Subcutaneous adipose tissue (tissue), 4 donors: ENCODE data around the gene USP37. TPM values are rescaled to one million over a fixed set of nuclear protein-coding genes. Genes with fewer than 3 reads are reported as not detected.

Experiments
- total RNA-seq, 4 donors: library from RNA; depleted of rRNA; stranded (reverse); fragments of >200 nt; gene quantifications; one replicate each; pipeline ENCODE4 v1.1.0, GENCODE V29; 2016
- TF ChIP-seq, protein P1 (sequence below): fragments of 450-650 bp; IDR thresholded peaks from one replicate; pipeline ENCODE4 v1.5.1; 2016; ENCODE audit warnings: low read depth, mild to moderate bottlenecking, control low read depth, antibody characterized with exemption, moderate library complexity

Gene USP37
- total RNA-seq, 4 donors from 2014 or later = 11.2 to 13.4 (median 11.7) TPM

DNA sequence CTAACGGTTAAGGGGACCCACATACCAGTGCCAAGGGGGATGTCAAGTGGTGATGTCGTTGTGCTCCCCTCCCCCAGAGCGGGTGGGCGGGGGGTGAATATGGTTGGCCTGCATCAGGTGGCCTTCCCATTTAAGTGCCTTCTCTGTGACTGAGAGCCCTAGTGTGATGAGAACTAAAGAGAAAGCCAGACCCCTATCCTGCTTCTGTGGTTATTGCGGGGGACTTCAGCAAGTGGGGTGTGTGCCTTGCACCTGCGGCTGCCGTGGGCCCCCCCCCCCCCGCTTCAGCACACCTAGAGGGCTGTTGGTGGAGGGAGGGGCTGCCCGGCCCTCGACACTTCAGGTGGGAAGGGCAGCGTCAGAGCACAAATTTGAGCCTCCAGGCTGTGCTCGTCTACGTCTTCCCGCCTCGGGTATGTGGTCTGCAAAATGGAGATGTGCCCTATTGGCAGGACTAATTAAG is 162.4 kb downstream of the USP37 start:
- TF ChIP-seq, protein P1, sequence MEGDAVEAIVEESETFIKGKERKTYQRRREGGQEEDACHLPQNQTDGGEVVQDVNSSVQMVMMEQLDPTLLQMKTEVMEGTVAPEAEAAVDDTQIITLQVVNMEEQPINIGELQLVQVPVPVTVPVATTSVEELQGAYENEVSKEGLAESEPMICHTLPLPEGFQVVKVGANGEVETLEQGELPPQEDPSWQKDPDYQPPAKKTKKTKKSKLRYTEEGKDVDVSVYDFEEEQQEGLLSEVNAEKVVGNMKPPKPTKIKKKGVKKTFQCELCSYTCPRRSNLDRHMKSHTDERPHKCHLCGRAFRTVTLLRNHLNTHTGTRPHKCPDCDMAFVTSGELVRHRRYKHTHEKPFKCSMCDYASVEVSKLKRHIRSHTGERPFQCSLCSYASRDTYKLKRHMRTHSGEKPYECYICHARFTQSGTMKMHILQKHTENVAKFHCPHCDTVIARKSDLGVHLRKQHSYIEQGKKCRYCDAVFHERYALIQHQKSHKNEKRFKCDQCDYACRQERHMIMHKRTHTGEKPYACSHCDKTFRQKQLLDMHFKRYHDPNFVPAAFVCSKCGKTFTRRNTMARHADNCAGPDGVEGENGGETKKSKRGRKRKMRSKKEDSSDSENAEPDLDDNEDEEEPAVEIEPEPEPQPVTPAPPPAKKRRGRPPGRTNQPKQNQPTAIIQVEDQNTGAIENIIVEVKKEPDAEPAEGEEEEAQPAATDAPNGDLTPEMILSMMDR = no peak

DNA sequence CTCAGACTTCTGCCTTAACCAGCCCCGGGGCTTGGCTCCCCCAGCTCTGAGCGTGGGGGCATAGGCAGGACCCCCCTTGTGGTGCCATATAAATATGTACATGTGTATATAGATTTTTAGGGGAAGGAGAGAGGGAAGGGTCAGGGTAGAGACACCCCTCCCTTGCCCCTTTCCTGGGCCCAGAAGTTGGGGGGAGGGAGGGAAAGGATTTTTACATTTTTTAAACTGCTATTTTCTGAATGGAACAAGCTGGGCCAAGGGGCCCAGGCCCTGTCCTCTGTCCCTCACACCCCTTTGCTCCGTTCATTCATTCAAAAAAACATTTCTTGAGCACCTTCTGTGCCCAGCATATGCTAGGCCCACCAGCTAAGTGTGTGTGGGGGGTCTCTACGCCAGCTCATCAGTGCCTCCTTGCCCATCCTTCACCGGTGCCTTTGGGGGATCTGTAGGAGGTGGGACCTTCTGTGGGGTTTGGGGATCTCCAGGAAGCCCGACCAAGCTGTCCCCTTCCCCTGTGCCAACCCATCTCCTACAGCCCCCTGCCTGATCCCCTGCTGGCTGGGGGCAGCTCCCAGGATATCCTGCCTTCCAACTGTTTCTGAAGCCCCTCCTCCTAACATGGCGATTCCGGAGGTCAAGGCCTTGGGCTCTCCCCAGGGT is 162.9 kb downstream of the USP37 start:
- TF ChIP-seq, protein P1 = no peak

- TF ChIP-seq, protein P1 = no peak
These were observed 163.6 kb downstream of the USP37 start for GRCh38 chr2:218404351-218405085.

- TF ChIP-seq, protein P1 = no peak
These were observed 164.3 kb downstream of the USP37 start for GRCh38 chr2:218403810-218404209.

- TF ChIP-seq, protein P1 = no peak
These were observed 165.2 kb downstream of the USP37 start for GRCh38 chr2:218402911-218403411.

- TF ChIP-seq, protein P1 = no peak
These were observed 165.7 kb downstream of the USP37 start for GRCh38 chr2:218402491-218402901.

- TF ChIP-seq, protein P1 = no peak
These were observed 166.3 kb downstream of the USP37 start for GRCh38 chr2:218401890-218402289.
